IMR-90 (cell line): ENCODE measurements around the gene OSTM1. TPM values are rescaled to one million over a fixed set of nuclear protein-coding genes. Genes with fewer than 3 reads are reported as not detected.

Experiments
- ATAC-seq: fragments of 200-7000 bp; cut with Tn5 transposase; 2 replicates; pipeline ENCODE4 v1.9.1; 2020; ENCODE audit warnings: low read depth, mild to moderate bottlenecking, moderate library complexity
- BruUV-seq: library from RNA; stranded (reverse); fragments of 400-500 nt; replicated peaks from 2 replicates; lab custom pipeline; 2021; lab: Mats Ljungman, UMichigan
- CTCF ChIA-PET: fragments of 300-600 bp; formaldehyde crosslinking; extraction: SDS; loops from one replicate; lab custom pipeline; 2021; ENCODE audit warnings: antibody characterized with exemption; lab: Yijun Ruan, JAX
- POLR2A ChIA-PET: fragments of 300-600 bp; sonication (Branson Sonifier 250); formaldehyde crosslinking; loops from one replicate; lab custom pipeline; 2022; ENCODE audit warnings: antibody characterized with exemption; ENCODE audit not compliant: unreplicated experiment; lab: Charles Lee
- DNase-seq: peaks from one replicate; pipeline ENCODE4 v3.0.0; 2013
- H2AFZ ChIP-seq: replicated peaks from 2 replicates; pipeline ENCODE3; 2013; ENCODE audit warnings: low read length, mild to moderate bottlenecking; ENCODE audit not compliant: poor library complexity
- H2AK5ac ChIP-seq: 2 replicates; pipeline ENCODE4 v1.6.1; 2013; ENCODE audit warnings: low read depth, low read length, inconsistent platforms
- H2AK9ac ChIP-seq: replicated peaks from 2 replicates; pipeline ENCODE3; 2013; ENCODE audit warnings: mild to moderate bottlenecking, low read depth, low read length, moderate library complexity; ENCODE audit not compliant: poor library complexity
- H2BK120ac ChIP-seq: 2 replicates; pipeline ENCODE4 v1.6.1; 2013; ENCODE audit warnings: low read depth, low read length, inconsistent platforms
- H2BK15ac ChIP-seq: 3 replicates; pipeline ENCODE4 v1.6.1; 2013; ENCODE audit warnings: low read depth, low read length, inconsistent platforms
- H2BK20ac ChIP-seq: 2 replicates; pipeline ENCODE4 v1.6.1; 2013; ENCODE audit warnings: low read depth, mild to moderate bottlenecking, inconsistent platforms, low read length, moderate library complexity
- H2BK5ac ChIP-seq: 2 replicates; pipeline ENCODE4 v1.6.1; 2013; ENCODE audit warnings: mild to moderate bottlenecking, low read depth, low read length, inconsistent platforms; ENCODE audit not compliant: poor library complexity, severe bottlenecking
- H3K14ac ChIP-seq: replicated peaks from 2 replicates; pipeline ENCODE4 v1.6.1; 2013; ENCODE audit warnings: low read depth, low read length, inconsistent platforms
- H3K18ac ChIP-seq: 2 replicates; pipeline ENCODE4 v1.6.1; 2013; ENCODE audit warnings: low read depth, low read length, control low read depth
- H3K23ac ChIP-seq: 2 replicates; pipeline ENCODE4 v1.6.1; 2013; ENCODE audit warnings: low read depth, low read length, inconsistent platforms
- H3K27ac ChIP-seq: 2 replicates; pipeline ENCODE4 v1.5.1; 2013; ENCODE audit warnings: mild to moderate bottlenecking, control low read depth, low read length; ENCODE audit not compliant: insufficient read depth
- H3K27me3 ChIP-seq: 2 replicates; pipeline ENCODE4 v1.6.1; 2013; ENCODE audit warnings: low read length; ENCODE audit not compliant: control insufficient read depth, insufficient read depth
- H3K36me3 ChIP-seq: 2 replicates; pipeline ENCODE4 v1.6.1; 2013; ENCODE audit warnings: low read length, mixed read lengths; ENCODE audit not compliant: control insufficient read depth, insufficient read depth
- H3K4ac ChIP-seq: 2 replicates; pipeline ENCODE4 v1.6.1; 2013; ENCODE audit warnings: low read depth, low read length, inconsistent platforms
- H3K4me1 ChIP-seq: 2 replicates; pipeline ENCODE4 v1.6.1; 2013; ENCODE audit warnings: low read length, mixed read lengths; ENCODE audit not compliant: control insufficient read depth, insufficient read depth
- H3K4me2 ChIP-seq: 2 replicates; pipeline ENCODE4 v1.6.1; 2013; ENCODE audit warnings: low read depth, mild to moderate bottlenecking, control low read depth, low read length, moderate library complexity
- H3K4me3 ChIP-seq: 2 replicates; pipeline ENCODE4 v1.5.1; 2013; ENCODE audit warnings: low read depth, mild to moderate bottlenecking, control low read depth, low read length, moderate library complexity; ENCODE audit not compliant: insufficient read depth
- H3K56ac ChIP-seq: 2 replicates; pipeline ENCODE4 v1.6.1; 2013; ENCODE audit warnings: low read length, inconsistent platforms; ENCODE audit not compliant: insufficient read depth; ENCODE audit errors: extremely low read depth
- H3K79me1 ChIP-seq, 2 experiments: 2 replicates each; pipeline ENCODE4 v1.6.1; 2013; ENCODE audit warnings: low read length in 2 of 2, inconsistent platforms in 1 of 2, low read depth in 1 of 2
- H3K9ac ChIP-seq: 2 replicates; pipeline ENCODE4 v1.6.1; 2013; ENCODE audit warnings: low read depth, low read length, control low read depth
- H3K9me1 ChIP-seq: 2 replicates; pipeline ENCODE4 v1.6.1; 2013; ENCODE audit warnings: low read length, inconsistent platforms; ENCODE audit not compliant: insufficient read depth
- H3K9me3 ChIP-seq: 2 replicates; pipeline ENCODE4 v1.6.1; 2013; ENCODE audit warnings: low read length; ENCODE audit not compliant: control insufficient read depth, insufficient read depth
- H4K20me1 ChIP-seq: 2 replicates; pipeline ENCODE4 v1.6.1; 2013; ENCODE audit warnings: low read length, inconsistent platforms; ENCODE audit not compliant: insufficient read depth
- H4K5ac ChIP-seq: 2 replicates; pipeline ENCODE4 v1.6.1; 2013; ENCODE audit warnings: mild to moderate bottlenecking, low read depth, low read length, control low read depth
- H4K8ac ChIP-seq, 2 experiments: 2 replicates each; pipeline ENCODE4 v1.6.1; 2013; ENCODE audit warnings: low read depth in 2 of 2, low read length in 2 of 2, control low read depth in 1 of 2, inconsistent platforms in 1 of 2
- H4K91ac ChIP-seq: 2 replicates; pipeline ENCODE4 v1.6.1; 2013; ENCODE audit warnings: low read depth, low read length, inconsistent platforms; ENCODE audit not compliant: insufficient read depth
- BHLHE40 ChIP-seq: fragments of 150-350 bp; IDR thresholded peaks from 2 replicates; pipeline ENCODE4 v1.6.1; 2016; ENCODE audit warnings: mild to moderate bottlenecking, low read depth, low read length
- CEBPB ChIP-seq: IDR thresholded peaks from 2 replicates; pipeline ENCODE4 v1.6.1; 2012; ENCODE audit warnings: low read depth, low read length, improper control_type of control experiment
- CHD1 ChIP-seq: IDR thresholded peaks from 2 replicates; pipeline ENCODE4 v1.6.1; 2012; ENCODE audit warnings: low read depth, low read length, improper control_type of control experiment
- FOS ChIP-seq: fragments of 150-350 bp; IDR thresholded peaks from 2 replicates; pipeline ENCODE4 v1.6.1; 2016; ENCODE audit warnings: low read depth, low read length
- MAFK ChIP-seq: IDR thresholded peaks from 2 replicates; pipeline ENCODE4 v1.6.1; 2012; ENCODE audit warnings: low read depth, low read length, improper control_type of control experiment
- MAZ ChIP-seq: IDR thresholded peaks from 2 replicates; pipeline ENCODE4 v1.6.1; 2012; ENCODE audit warnings: low read depth, mild to moderate bottlenecking, low read length, improper control_type of control experiment, moderate library complexity, borderline replicate concordance
- MXI1 ChIP-seq: IDR thresholded peaks from 2 replicates; pipeline ENCODE4 v1.6.1; 2012; ENCODE audit warnings: low read depth, mild to moderate bottlenecking, low read length, moderate library complexity, borderline replicate concordance
- NFE2L2 ChIP-seq: fragments of 150-350 bp; IDR thresholded peaks from 2 replicates; pipeline ENCODE4 v1.6.1; 2016; ENCODE audit warnings: low read depth, mild to moderate bottlenecking, low read length
- RAD21 ChIP-seq: IDR thresholded peaks from 2 replicates; pipeline ENCODE4 v1.6.1; 2012; ENCODE audit warnings: low read length, improper control_type of control experiment
- RCOR1 ChIP-seq: IDR thresholded peaks from 2 replicates; pipeline ENCODE4 v1.6.1; 2012; ENCODE audit warnings: mild to moderate bottlenecking, low read length, improper control_type of control experiment; ENCODE audit not compliant: insufficient replicate concordance
- RFX5 ChIP-seq: IDR thresholded peaks from 2 replicates; pipeline ENCODE4 v1.8.0; 2012; ENCODE audit warnings: low read depth, mild to moderate bottlenecking, low read length, moderate library complexity
- WGBS, 2 experiments: methylation state at CpG; one replicate each; pipeline versions ENCODE4 v1.1.5 to v1.1.7; 2013; ENCODE audit warnings: missing lambda C conversion rate in 2 of 2; ENCODE audit not compliant: insufficient read length in 1 of 2; ENCODE audit errors: extremely low coverage in 2 of 2; 5-methylcytosine and 5-hydroxymethylcytosine counted together
- dilution Hi-C: fragments of 300-500 bp; cut with HindIII; formaldehyde crosslinking; loops from one replicate; pipeline ENCODE4 v1.14.3; 2018; ENCODE audit warnings: low sequenced_read_pairs; ENCODE audit not compliant: unreplicated experiment
- in situ Hi-C: fragments of 300-500 bp; cut with MboI; formaldehyde crosslinking; loops from 3 replicates; pipeline ENCODE4 v1.14.3; 2019; ENCODE audit warnings: low sequenced_read_pairs, inconsistent platforms, mixed read lengths
- intact Hi-C: fragments of 100-400 bp; cut with micrococcal nuclease; formaldehyde crosslinking; loops from 2 replicates; pipeline ENCODE4 v1.10.0; 2022
- polyA plus RNA-seq, 3 experiments: library from polyadenylated mRNA; depleted of rRNA; stranded (reverse); fragments of >200 nt; gene quantifications; 2 replicates each; pipeline ENCODE4 v1.2.3, GENCODE V29; 2012; ENCODE audit warnings: low replicate concordance in 1 of 3
- total RNA-seq: library from RNA; depleted of rRNA; stranded (reverse); fragments of >200 nt; gene quantifications from 2 replicates; pipeline ENCODE4 v1.2.3, GENCODE V29; 2012
- TF ChIP-seq, protein P1 (sequence below): fragments of 150-350 bp; IDR thresholded peaks from 2 replicates; pipeline ENCODE4 v1.6.1; 2017; ENCODE audit warnings: mild to moderate bottlenecking, antibody characterized with exemption, low read length, low read depth
- TF ChIP-seq, protein P2 (sequence below): conservative IDR thresholded peaks from 2 replicates; pipeline ENCODE4 v1.5.1; 2012; ENCODE audit warnings: mild to moderate bottlenecking, low read depth, low read length, improper control_type of control experiment

Gene OSTM1
- total and polyA plus RNA-seq, 2 of the 4 experiments (the other 2 are of a cell fraction), result 8.0 to 24.7 TPM

DNA sequence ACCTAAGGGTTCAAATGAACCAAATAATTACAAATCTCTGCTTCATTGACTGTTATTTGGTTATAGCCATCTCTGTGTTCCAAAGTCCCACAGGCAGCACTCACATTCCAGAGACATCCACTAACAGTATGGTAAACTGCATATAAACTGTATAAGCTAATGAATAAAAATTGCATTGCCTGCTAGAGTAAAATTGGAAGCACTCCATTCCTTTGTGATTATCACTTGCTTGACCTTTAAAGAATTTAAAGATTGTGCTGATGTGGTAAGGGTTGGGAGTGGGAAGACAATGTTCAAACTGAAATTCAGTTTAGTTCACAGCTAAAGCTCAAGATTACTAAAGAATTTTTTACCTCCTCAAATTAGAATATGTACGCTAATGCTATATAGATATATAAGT, 31.0 kb upstream of the OSTM1 start:
- POLR2A ChIA-PET, result no interaction called here
- no peak overlapping the region for H2BK120ac ChIP-seq
- WGBS, 2 experiments, result no CpG with 5 or more reads among the region's 1 CpG
- no peaks in the 10 kb centered on the region for H4K20me1 ChIP-seq
- H2AFZ ChIP-seq, result no peak overlapping the region
- H4K5ac ChIP-seq, result no peak overlapping the region
- no peaks in the 10 kb centered on the region for H3K4me1 ChIP-seq
- H3K27me3 ChIP-seq, result peaks cover 14% of the 10 kb centered on the region
- no peak for DNase-seq
- no peak overlapping the region for H3K27ac ChIP-seq
- no peak overlapping the region for H4K8ac ChIP-seq
- no peak overlapping the region for H4K91ac ChIP-seq
- dilution Hi-C loops, result no loop called here
- CTCF ChIA-PET, result no interaction called here
- no peak overlapping the region for H2AK9ac ChIP-seq
- H2BK15ac ChIP-seq, result no peak overlapping the region
- no peaks in the 10 kb centered on the region for H3K36me3 ChIP-seq
- H3K18ac ChIP-seq, result no peak overlapping the region
- no peak overlapping the region for H2BK5ac ChIP-seq
- no peak overlapping the region for H3K4me2 ChIP-seq
- no peak overlapping the region for H3K14ac ChIP-seq
- no peaks in the 10 kb centered on the region for H3K79me1 ChIP-seq
- H3K4ac ChIP-seq, result no peak overlapping the region
- BruUV-seq, result no TSS peak
- no peak overlapping the region for H3K56ac ChIP-seq
- H3K4me3 ChIP-seq, result no peak overlapping the region
- H2BK20ac ChIP-seq, result no peak overlapping the region
- ATAC-seq, result peak; percentile 37; the same call in 1 of the 2 replicates
- no peak overlapping the region for H3K23ac ChIP-seq
- H3K9me3 ChIP-seq, result peaks cover 3% of the 10 kb centered on the region; the same call in 1 of the 2 replicates
- H3K9me1 ChIP-seq, result no peaks in the 10 kb centered on the region
- intact Hi-C loops, result no loop called here
- TF ChIP-seq MAFK (no peak), FOS (no peak), RCOR1 (no peak), MXI1 (no peak), NFE2L2 (no peak), CEBPB (no peak), CHD1 (no peak), BHLHE40 (no peak), RAD21 (no peak), RFX5 (no peak), MAZ (no peak)
- TF ChIP-seq, protein P1, sequence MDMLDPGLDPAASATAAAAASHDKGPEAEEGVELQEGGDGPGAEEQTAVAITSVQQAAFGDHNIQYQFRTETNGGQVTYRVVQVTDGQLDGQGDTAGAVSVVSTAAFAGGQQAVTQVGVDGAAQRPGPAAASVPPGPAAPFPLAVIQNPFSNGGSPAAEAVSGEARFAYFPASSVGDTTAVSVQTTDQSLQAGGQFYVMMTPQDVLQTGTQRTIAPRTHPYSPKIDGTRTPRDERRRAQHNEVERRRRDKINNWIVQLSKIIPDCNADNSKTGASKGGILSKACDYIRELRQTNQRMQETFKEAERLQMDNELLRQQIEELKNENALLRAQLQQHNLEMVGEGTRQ, result no peak
- TF ChIP-seq, protein P2, sequence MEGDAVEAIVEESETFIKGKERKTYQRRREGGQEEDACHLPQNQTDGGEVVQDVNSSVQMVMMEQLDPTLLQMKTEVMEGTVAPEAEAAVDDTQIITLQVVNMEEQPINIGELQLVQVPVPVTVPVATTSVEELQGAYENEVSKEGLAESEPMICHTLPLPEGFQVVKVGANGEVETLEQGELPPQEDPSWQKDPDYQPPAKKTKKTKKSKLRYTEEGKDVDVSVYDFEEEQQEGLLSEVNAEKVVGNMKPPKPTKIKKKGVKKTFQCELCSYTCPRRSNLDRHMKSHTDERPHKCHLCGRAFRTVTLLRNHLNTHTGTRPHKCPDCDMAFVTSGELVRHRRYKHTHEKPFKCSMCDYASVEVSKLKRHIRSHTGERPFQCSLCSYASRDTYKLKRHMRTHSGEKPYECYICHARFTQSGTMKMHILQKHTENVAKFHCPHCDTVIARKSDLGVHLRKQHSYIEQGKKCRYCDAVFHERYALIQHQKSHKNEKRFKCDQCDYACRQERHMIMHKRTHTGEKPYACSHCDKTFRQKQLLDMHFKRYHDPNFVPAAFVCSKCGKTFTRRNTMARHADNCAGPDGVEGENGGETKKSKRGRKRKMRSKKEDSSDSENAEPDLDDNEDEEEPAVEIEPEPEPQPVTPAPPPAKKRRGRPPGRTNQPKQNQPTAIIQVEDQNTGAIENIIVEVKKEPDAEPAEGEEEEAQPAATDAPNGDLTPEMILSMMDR, result no peak
- no peak overlapping the region for H3K9ac ChIP-seq
- in situ Hi-C loops, result no loop called here
- H2AK5ac ChIP-seq, result no peak overlapping the region
